HepG2 (cell line): ENCODE measurements around the gene BPI. TPM values are rescaled to one million over a fixed set of nuclear protein-coding genes. Genes with fewer than 3 reads are reported as not detected.

Experiments
- ATAC-seq: fragments of 200-7000 bp; cut with Tn5 transposase; 3 replicates; pipeline ENCODE4 v1.9.1; 2020; ENCODE audit warnings: mild to moderate bottlenecking, moderate library complexity
- BruUV-seq: library from RNA; stranded (reverse); fragments of 400-500 nt; replicated peaks from 2 replicates; lab custom pipeline; 2021; lab: Mats Ljungman, UMichigan
- CTCF ChIA-PET: fragments of 300-600 bp; formaldehyde crosslinking; extraction: SDS; loops from one replicate; lab custom pipeline; 2021; ENCODE audit warnings: low total read pairs, inconsistent platforms, low intra/inter-chr PET ratio; lab: Yijun Ruan, JAX
- POLR2A ChIA-PET: fragments of 350-600 bp; sonication (Branson Sonifier 250); formaldehyde crosslinking; loops from one replicate; lab custom pipeline; 2020; ENCODE audit warnings: antibody characterized with exemption, inconsistent platforms; lab: Yijun Ruan, JAX
- DNase-seq: peaks from one replicate; pipeline ENCODE4 v3.0.0-alpha.2; 2015; ENCODE audit warnings: low spot score
- FAIRE-seq: peaks from 3 replicates; lab custom pipeline; 2011; peaks lifted over from hg19 to GRCh38; lab: Jason Lieb, UNC
- H2AFZ ChIP-seq: one replicate; pipeline ENCODE4 v1.6.1; 2011; ENCODE audit warnings: low read length, inconsistent platforms
- H3K27ac ChIP-seq: fragments of 300-600 bp; 3 replicates; pipeline ENCODE4 v1.8.0; 2011; ENCODE audit warnings: mixed run types, mild to moderate bottlenecking, mixed read lengths, low read length, inconsistent platforms; ENCODE audit not compliant: insufficient read depth; ENCODE audit errors: extremely low read length
- H3K27me3 ChIP-seq, 2 experiments: fragments of 200-600 bp in 1 of 2; 2 replicates in 1 of 2; 3 replicates in 1 of 2; pipeline versions ENCODE4 v1.6.0 to v1.8.0; 2011; ENCODE audit warnings: low read length in 2 of 2, mild to moderate bottlenecking in 2 of 2, moderate library complexity in 2 of 2, inconsistent platforms in 1 of 2; ENCODE audit not compliant: insufficient read depth in 2 of 2, control insufficient read depth in 1 of 2
- H3K36me3 ChIP-seq, 2 experiments: fragments of 200-600 bp in 1 of 2; replicated peaks in 1 of 2; 2 replicates in 1 of 2; 3 replicates in 1 of 2; pipeline versions ENCODE4 v1.5.1 to v1.8.0; 2011; ENCODE audit warnings: low read length in 2 of 2, inconsistent platforms in 1 of 2; ENCODE audit not compliant: insufficient read depth in 2 of 2, control insufficient read depth in 1 of 2
- H3K4me1 ChIP-seq: 2 replicates; pipeline ENCODE4 v1.5.1; 2012; ENCODE audit warnings: low read length, inconsistent platforms; ENCODE audit not compliant: insufficient read depth
- H3K4me2 ChIP-seq: 2 replicates; pipeline ENCODE4 v1.6.0; 2011; ENCODE audit warnings: low read depth, low read length, inconsistent platforms
- H3K4me3 ChIP-seq, 3 experiments: fragments of 200-600 bp in 1 of 3; sonication (generic), shearing (Covaris generic) in 1 of 3; replicated peaks in 1 of 3; 2 replicates each; pipeline ENCODE4 v1.5.1; 2011 to 2016; ENCODE audit warnings: low read length in 3 of 3, inconsistent platforms in 2 of 3, low read depth in 2 of 3, mild to moderate bottlenecking in 2 of 3, control low read depth in 1 of 3, mixed read lengths in 1 of 3; ENCODE audit not compliant: insufficient read depth in 1 of 3
- H3K79me2 ChIP-seq: one replicate; pipeline ENCODE4 v1.6.1; 2011; ENCODE audit warnings: low read length, inconsistent platforms; ENCODE audit not compliant: insufficient read depth
- H3K9ac ChIP-seq: 2 replicates; pipeline ENCODE4 v1.6.0; 2011; ENCODE audit warnings: mild to moderate bottlenecking, low read depth, low read length, inconsistent platforms; ENCODE audit not compliant: insufficient read depth
- H3K9me3 ChIP-seq: 2 replicates; pipeline ENCODE4 v1.5.1; 2012; ENCODE audit warnings: mild to moderate bottlenecking, low read length
- H4K20me1 ChIP-seq: 2 replicates; pipeline ENCODE4 v1.6.0; 2011; ENCODE audit warnings: inconsistent platforms, mild to moderate bottlenecking, low read length, moderate library complexity; ENCODE audit not compliant: insufficient read depth
- BATF2 ChIP-seq: sonication (generic); formaldehyde crosslinking; IDR thresholded peaks from 2 replicates; pipeline ENCODE4 v1.8.0; 2022; ENCODE audit warnings: mild to moderate bottlenecking, missing genetic modification reagents, moderate library complexity
- ESRRA ChIP-seq: sonication (generic); formaldehyde crosslinking; IDR thresholded peaks from 2 replicates; pipeline ENCODE4 v1.5.1; 2020; ENCODE audit warnings: mild to moderate bottlenecking, low read depth, missing genetic modification reagents
- HNRNPK ChIP-seq: fragments of 200-400 bp; formaldehyde crosslinking; IDR thresholded peaks from 2 replicates; pipeline ENCODE4 v1.6.1; 2018; ENCODE audit warnings: low read length, low read depth, moderate library complexity, mild to moderate bottlenecking; ENCODE audit not compliant: poor library complexity, severe bottlenecking
- JUNB ChIP-seq: sonication (generic); formaldehyde crosslinking; IDR thresholded peaks from 2 replicates; pipeline ENCODE4 v1.8.0; 2022; ENCODE audit warnings: missing genetic modification reagents, mild to moderate bottlenecking, borderline replicate concordance
- NFATC3 ChIP-seq: sonication (generic); formaldehyde crosslinking; IDR thresholded peaks from 2 replicates; pipeline ENCODE4 v1.5.1; 2020; ENCODE audit warnings: mild to moderate bottlenecking, missing genetic modification reagents
- RORA ChIP-seq: sonication (generic); formaldehyde crosslinking; IDR thresholded peaks from 2 replicates; pipeline ENCODE4 v1.5.0; 2020; ENCODE audit warnings: mild to moderate bottlenecking, missing genetic modification reagents, moderate library complexity
- TAF15 ChIP-seq: fragments of 200-400 bp; formaldehyde crosslinking; IDR thresholded peaks from one replicate; pipeline ENCODE4 v1.6.1; 2018; ENCODE audit warnings: mild to moderate bottlenecking, low read depth, low read length; ENCODE audit not compliant: poor library complexity, severe bottlenecking
- ZFP37 ChIP-seq: sonication (generic); formaldehyde crosslinking; IDR thresholded peaks from 2 replicates; pipeline ENCODE4 v1.4.0; 2020; ENCODE audit warnings: missing genetic modification reagents, borderline replicate concordance
- ZNF451 ChIP-seq: sonication (generic); formaldehyde crosslinking; IDR thresholded peaks from 2 replicates; pipeline ENCODE4 v1.5.0; 2020; ENCODE audit warnings: mild to moderate bottlenecking, missing genetic modification reagents
- ZNF589 ChIP-seq: sonication (generic); formaldehyde crosslinking; conservative IDR thresholded peaks from 2 replicates; pipeline ENCODE4 v1.8.0; 2022; ENCODE audit warnings: mild to moderate bottlenecking, moderate library complexity, missing genetic modification reagents
- ZNF609 ChIP-seq: sonication (generic); formaldehyde crosslinking; IDR thresholded peaks from 2 replicates; pipeline ENCODE4 v1.4.0; 2020; ENCODE audit warnings: mild to moderate bottlenecking, missing genetic modification reagents, borderline replicate concordance
- WGBS: methylation state at CpG from one replicate; pipeline ENCODE4 v1.1.6; 2017; ENCODE audit warnings: low lambda C conversion rate; 5-methylcytosine and 5-hydroxymethylcytosine counted together
- in situ Hi-C: cut with HindIII; loops from 2 replicates; pipeline ENCODE4 v1.10.0; 2017; ENCODE audit warnings: low pct_unique_long_range_greater_than_20kb; ENCODE audit not compliant: extremely low pct_ligation_motif_present
- intact Hi-C: fragments of 100-400 bp; cut with micrococcal nuclease; formaldehyde crosslinking; loops from one replicate; pipeline ENCODE4 v1.10.0; 2022; ENCODE audit not compliant: unreplicated experiment
- polyA plus RNA-seq, 8 experiments: library from polyadenylated mRNA; depleted of rRNA in 3 of 8; stranded (reverse) in 7 of 8; unstranded in 1 of 8; fragments of >200 nt; fragmentation: Illumina TruSeq in 4 of 8; extraction: Trizol in 4 of 8; gene quantifications; 2 replicates each; pipeline versions ENCODE4 v1.2.1 to v1.2.3, GENCODE V29; 2011 to 2016; ENCODE audit warnings: low read depth in 4 of 8, missing spikeins in 1 of 8, mixed read lengths in 1 of 8; ENCODE audit not compliant: insufficient read depth in 1 of 8
- total RNA-seq, 5 experiments: library from RNA; depleted of rRNA; stranded (reverse); fragments of >200 nt; fragmentation: Illumina TruSeq; extraction: Trizol; gene quantifications; 2 replicates each; pipeline ENCODE4 v1.2.3, GENCODE V29; 2016; ENCODE audit warnings: low read depth in 1 of 5
- TF ChIP-seq, protein P1 (sequence below): IDR thresholded peaks from 2 replicates; pipeline ENCODE4 v1.6.1; 2016; ENCODE audit warnings: low read depth, control low read depth
- TF ChIP-seq, protein P2 (sequence below): sonication (generic); formaldehyde crosslinking; conservative IDR thresholded peaks from 2 replicates; pipeline ENCODE4 v1.8.0; 2022; ENCODE audit warnings: low read depth, missing genetic modification reagents

The BPI gene
- total and polyA plus RNA-seq, 2 of the 13 experiments (the other 11 are each of a cell fraction or from before 2014, with no cell fraction given): not detected

GRCh38 chr20:38267901-38268514 is 35.9 kb upstream of the BPI start:
- TF ChIP-seq ESRRA: no peak
- TF ChIP-seq HNRNPK: no peak
- TF ChIP-seq ZFP37 (CRISPR knock-in tag): no peak
- TF ChIP-seq ZNF609 (CRISPR knock-in tag): no peak
- no peak for TF ChIP-seq JUNB
- no peak for TF ChIP-seq ZNF589
- TF ChIP-seq TAF15: no peak
- TF ChIP-seq NFATC3 (CRISPR knock-in tag): no peak
- TF ChIP-seq, protein P1, sequence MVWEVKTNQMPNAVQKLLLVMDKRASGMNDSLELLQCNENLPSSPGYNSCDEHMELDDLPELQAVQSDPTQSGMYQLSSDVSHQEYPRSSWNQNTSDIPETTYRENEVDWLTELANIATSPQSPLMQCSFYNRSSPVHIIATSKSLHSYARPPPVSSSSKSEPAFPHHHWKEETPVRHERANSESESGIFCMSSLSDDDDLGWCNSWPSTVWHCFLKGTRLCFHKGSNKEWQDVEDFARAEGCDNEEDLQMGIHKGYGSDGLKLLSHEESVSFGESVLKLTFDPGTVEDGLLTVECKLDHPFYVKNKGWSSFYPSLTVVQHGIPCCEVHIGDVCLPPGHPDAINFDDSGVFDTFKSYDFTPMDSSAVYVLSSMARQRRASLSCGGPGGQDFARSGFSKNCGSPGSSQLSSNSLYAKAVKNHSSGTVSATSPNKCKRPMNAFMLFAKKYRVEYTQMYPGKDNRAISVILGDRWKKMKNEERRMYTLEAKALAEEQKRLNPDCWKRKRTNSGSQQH (CRISPR knock-in tag): no peak
- no peak for TF ChIP-seq RORA (CRISPR knock-in tag)
- no peak for TF ChIP-seq BATF2
- no peak for TF ChIP-seq ZNF451
- TF ChIP-seq, protein P2, sequence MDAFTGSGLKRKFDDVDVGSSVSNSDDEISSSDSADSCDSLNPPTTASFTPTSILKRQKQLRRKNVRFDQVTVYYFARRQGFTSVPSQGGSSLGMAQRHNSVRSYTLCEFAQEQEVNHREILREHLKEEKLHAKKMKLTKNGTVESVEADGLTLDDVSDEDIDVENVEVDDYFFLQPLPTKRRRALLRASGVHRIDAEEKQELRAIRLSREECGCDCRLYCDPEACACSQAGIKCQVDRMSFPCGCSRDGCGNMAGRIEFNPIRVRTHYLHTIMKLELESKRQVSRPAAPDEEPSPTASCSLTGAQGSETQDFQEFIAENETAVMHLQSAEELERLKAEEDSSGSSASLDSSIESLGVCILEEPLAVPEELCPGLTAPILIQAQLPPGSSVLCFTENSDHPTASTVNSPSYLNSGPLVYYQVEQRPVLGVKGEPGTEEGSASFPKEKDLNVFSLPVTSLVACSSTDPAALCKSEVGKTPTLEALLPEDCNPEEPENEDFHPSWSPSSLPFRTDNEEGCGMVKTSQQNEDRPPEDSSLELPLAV (CRISPR knock-in tag): no peak
- in situ Hi-C loops (no loop called here), intact Hi-C loops (no loop called here)
- Histone ChIP-seq H3K4me2 (no peak overlapping the region), H3K4me3 (no peak overlapping the region), H3K27me3 (peaks cover 1 to 6% of the 10 kb centered on the region in 2 experiments; a peak in 1 of 5 replicates), H2AFZ (no peak overlapping the region), H3K27ac (no peak overlapping the region), H4K20me1 (no peaks in the 10 kb centered on the region), H3K79me2 (no peaks in the 10 kb centered on the region), H3K36me3 (no peaks in the 10 kb centered on the region), H3K9ac (no peak overlapping the region), H3K9me3 (no peaks in the 10 kb centered on the region), H3K4me1 (no peaks in the 10 kb centered on the region)
- ChIA-PET CTCF (no interaction called here), POLR2A (no interaction called here)
- FAIRE-seq: no peak
- BruUV-seq: no TSS peak
- no peak for DNase-seq
- 24% methylated on average over 5 of the region's 5 CpGs for WGBS
- ATAC-seq: no peak
